GM12878 (cell line): ENCODE results near the gene TSPEAR. TPM values are rescaled to one million over a fixed set of nuclear protein-coding genes. Genes with fewer than 3 reads are reported as not detected.

ENCODE experiments used
- ATAC-seq: fragments of 200-7000 bp; cut with Tn5 transposase; 3 replicates; pipeline ENCODE4 v1.9.1; 2020; ENCODE audit warnings: mild to moderate bottlenecking, moderate library complexity
- BruUV-seq: library from RNA; stranded (reverse); fragments of 400-500 nt; replicated peaks from 2 replicates; lab custom pipeline; 2021; lab: Mats Ljungman, UMichigan
- CTCF ChIA-PET: fragments of 300-600 bp; sonication (Branson Sonifier 250); formaldehyde crosslinking; extraction: SDS; loops from one replicate; lab custom pipeline; 2021; ENCODE audit warnings: inconsistent platforms; lab: Yijun Ruan, JAX
- POLR2A ChIA-PET: fragments of 350-600 bp; formaldehyde crosslinking; extraction: SDS; loops from one replicate; lab custom pipeline; 2021; ENCODE audit warnings: inconsistent platforms; lab: Charles Lee
- RAD21 ChIA-PET: fragments of 300-600 bp; sonication (Branson Sonifier 250); formaldehyde crosslinking; loops from one replicate; lab custom pipeline; 2023; ENCODE audit warnings: antibody characterized with exemption; ENCODE audit not compliant: unreplicated experiment; lab: Charles Lee
- SMC1A ChIA-PET: fragments of 300-600 bp; sonication (Branson Sonifier 250); formaldehyde crosslinking; loops from one replicate; lab custom pipeline; 2023; ENCODE audit not compliant: unreplicated experiment, uncharacterized antibody; lab: Charles Lee
- DNase-seq: peaks from one replicate; pipeline ENCODE4 v3.0.0-alpha.2; 2011; ENCODE audit warnings: low read depth, low spot score
- FAIRE-seq: peaks from 3 replicates; lab custom pipeline; 2011; peaks lifted over from hg19 to GRCh38; lab: Jason Lieb, UNC
- H2AFZ ChIP-seq: 2 replicates; pipeline ENCODE4 v1.6.0; 2011; ENCODE audit warnings: low read depth, low read length, control low read depth; ENCODE audit not compliant: control insufficient read depth
- H3K27ac ChIP-seq: 2 replicates; pipeline ENCODE4 v1.5.1; 2011; ENCODE audit warnings: control low read depth; ENCODE audit not compliant: control insufficient read depth, insufficient read depth
- H3K27me3 ChIP-seq, 2 experiments: replicated peaks in 1 of 2; 2 replicates each; pipeline versions ENCODE4 v1.6.0 to v1.6.1; 2011; ENCODE audit warnings: low read length in 1 of 2; ENCODE audit not compliant: control insufficient read depth in 2 of 2, insufficient read depth in 2 of 2
- H3K36me3 ChIP-seq, 2 experiments: 2 replicates each; pipeline ENCODE4 v1.5.1; 2011; ENCODE audit warnings: low read length in 1 of 2; ENCODE audit not compliant: control insufficient read depth in 2 of 2, insufficient read depth in 2 of 2
- H3K4me1 ChIP-seq: 2 replicates; pipeline ENCODE4 v1.6.1; 2011; ENCODE audit warnings: mild to moderate bottlenecking, low read length, moderate library complexity, mixed read lengths; ENCODE audit not compliant: control insufficient read depth, insufficient read depth
- H3K4me2 ChIP-seq: 2 replicates; pipeline ENCODE4 v1.6.0; 2011; ENCODE audit warnings: control low read depth; ENCODE audit not compliant: control insufficient read depth, insufficient read depth
- H3K4me3 ChIP-seq: fragments of 200-600 bp; sonication (generic); 2 replicates; pipeline ENCODE4 v1.5.1; 2016
- H3K79me2 ChIP-seq: 2 replicates; pipeline ENCODE4 v1.6.0; 2011; ENCODE audit warnings: low read length; ENCODE audit not compliant: control insufficient read depth, insufficient read depth
- H3K9ac ChIP-seq: 2 replicates; pipeline ENCODE4 v1.8.0; 2011; ENCODE audit warnings: low read length, control low read depth, mixed read lengths; ENCODE audit not compliant: control insufficient read depth, insufficient read depth
- H3K9me3 ChIP-seq: replicated peaks from 3 replicates; pipeline ENCODE4 v1.5.1; 2011; ENCODE audit warnings: mild to moderate bottlenecking, low read length; ENCODE audit not compliant: control insufficient read depth, insufficient read depth
- H4K20me1 ChIP-seq: 2 replicates; pipeline ENCODE4 v1.6.0; 2011; ENCODE audit not compliant: control insufficient read depth, insufficient read depth
- BHLHE40 ChIP-seq, 2 experiments: fragments of 450-650 bp in 1 of 2; IDR thresholded peaks; 2 replicates each; pipeline ENCODE4 v1.6.1; 2011 to 2017; ENCODE audit warnings: low read depth in 2 of 2, borderline replicate concordance in 1 of 2, improper control_type of control experiment in 1 of 2, low read length in 1 of 2, mild to moderate bottlenecking in 1 of 2
- EED ChIP-seq: sonication (generic); IDR thresholded peaks from 2 replicates; pipeline ENCODE4 v1.6.1; 2016; ENCODE audit warnings: antibody characterized with exemption, low read depth
- EP300 ChIP-seq, 2 experiments: fragments of 150-350 bp in 1 of 2; IDR thresholded peaks; 2 replicates each; pipeline ENCODE4 v1.6.1; 2011 to 2012; ENCODE audit warnings: low read depth in 2 of 2, low read length in 2 of 2, borderline replicate concordance in 1 of 2, improper control_type of control experiment in 1 of 2, inconsistent platforms in 1 of 2; ENCODE audit not compliant: control insufficient read depth in 1 of 2
- GABPA ChIP-seq: IDR thresholded peaks from 2 replicates; pipeline ENCODE4 v1.6.1; 2014; ENCODE audit warnings: antibody characterized with exemption, low read depth, mild to moderate bottlenecking, inconsistent platforms
- IRF4 ChIP-seq: IDR thresholded peaks from 2 replicates; pipeline ENCODE4 v1.6.1; 2011; ENCODE audit warnings: low read depth, low read length
- KDM1A ChIP-seq: fragments of 200-600 bp; sonication (generic); IDR thresholded peaks from 2 replicates; pipeline ENCODE4 v1.6.1; 2016; ENCODE audit warnings: borderline replicate concordance
- MYB ChIP-seq: fragments of 150-350 bp; IDR thresholded peaks from 2 replicates; pipeline ENCODE4 v1.6.1; 2014; ENCODE audit warnings: mild to moderate bottlenecking, low read depth, low read length, borderline replicate concordance
- NFYB ChIP-seq: IDR thresholded peaks from 2 replicates; pipeline ENCODE4 v1.6.1; 2011; ENCODE audit warnings: low read depth, mild to moderate bottlenecking, low read length, improper control_type of control experiment, moderate library complexity; ENCODE audit not compliant: insufficient read depth
- RAD51 ChIP-seq: fragments of 450-650 bp; IDR thresholded peaks from 2 replicates; pipeline ENCODE4 v1.6.1; 2016; ENCODE audit warnings: moderate library complexity, mild to moderate bottlenecking, inconsistent platforms
- STAT3 ChIP-seq: IDR thresholded peaks from 2 replicates; pipeline ENCODE4 v1.6.1; 2011; ENCODE audit warnings: low read depth, low read length, improper control_type of control experiment
- TBL1XR1 ChIP-seq: IDR thresholded peaks from 2 replicates; pipeline ENCODE4 v1.6.1; 2012; ENCODE audit warnings: low read depth, low read length, improper control_type of control experiment
- ZNF274 ChIP-seq: IDR thresholded peaks from one replicate; pipeline ENCODE4 v1.8.0; 2011; ENCODE audit not compliant: insufficient read length, insufficient read depth
- ZSCAN29 ChIP-seq: fragments of 450-650 bp; IDR thresholded peaks from 2 replicates; pipeline ENCODE4 v1.6.1; 2017; ENCODE audit warnings: mild to moderate bottlenecking, moderate library complexity
- ZZZ3 ChIP-seq: IDR thresholded peaks from 2 replicates; pipeline ENCODE4 v1.6.1; 2011; ENCODE audit warnings: low read depth; ENCODE audit not compliant: control insufficient read depth, insufficient read length
- WGBS: methylation state at CpG from one replicate; pipeline ENCODE4 v1.1.6; 2016; ENCODE audit warnings: low lambda C conversion rate; ENCODE audit not compliant: insufficient replicate concordance, insufficient coverage; ENCODE audit errors: missing lambda C conversion rate; 5-methylcytosine and 5-hydroxymethylcytosine counted together
- in situ Hi-C: fragments of 300-500 bp; cut with MboI; formaldehyde crosslinking; loops from 9 replicates; pipeline ENCODE4 v1.14.3; 2018; ENCODE audit warnings: mixed read lengths
- intact Hi-C: fragments of 100-400 bp; cut with micrococcal nuclease; formaldehyde crosslinking; loops from one replicate; pipeline ENCODE4 v1.14.2; 2022; ENCODE audit not compliant: unreplicated experiment
- polyA plus RNA-seq, 11 experiments: library from polyadenylated mRNA; depleted of rRNA in 4 of 11; unstranded in 6 of 11; stranded (reverse) in 5 of 11; fragments of >200 nt; fragmentation: Nextera tagmentation in 4 of 11; fragmentation: Illumina TruSeq in 1 of 11; extraction: Ambion mirVana in 4 of 11; extraction: Trizol in 1 of 11; gene quantifications; 1 replicate in 1 of 11; 2 replicates in 10 of 11; pipeline versions ENCODE4 v1.2.1 to v1.2.3, GENCODE V29; 2011 to 2016; ENCODE audit warnings: inconsistent platforms in 2 of 11, missing spikeins in 2 of 11, low read depth in 1 of 11
- total RNA-seq, 4 experiments: library from RNA; depleted of rRNA in 3 of 4; stranded (reverse); fragments of >200 nt in 3 of 4; fragmentation: Illumina TruSeq in 1 of 4; extraction: Trizol in 1 of 4; gene quantifications; 2 replicates each; pipeline versions ENCODE4 v1.2.1 to v1.2.3, GENCODE V29; 2013 to 2021
- TF ChIP-seq, protein P1 (sequence below): IDR thresholded peaks from 2 replicates; pipeline ENCODE4 v1.6.1; 2011; ENCODE audit warnings: low read depth, low read length, improper control_type of control experiment, borderline replicate concordance
- TF ChIP-seq, protein P2 (sequence below): IDR thresholded peaks from 2 replicates; pipeline ENCODE4 v1.6.1; 2012; ENCODE audit warnings: low read length, inconsistent platforms
- TF ChIP-seq, protein P3 (sequence below): fragments of 450-650 bp; IDR thresholded peaks from 2 replicates; pipeline ENCODE4 v1.6.1; 2018; ENCODE audit warnings: mild to moderate bottlenecking, low read depth, moderate library complexity; ENCODE audit not compliant: partially characterized antibody
- TF ChIP-seq, protein P4 (sequence below): IDR thresholded peaks from 2 replicates; pipeline ENCODE4 v1.6.1; 2012; ENCODE audit warnings: low read depth, low read length, improper control_type of control experiment

TSPEAR gene
- total and polyA plus RNA-seq, 10 of the 15 experiments (the other 5 are each of a cell fraction or from before 2014, with no cell fraction given) = not detected

DNA sequence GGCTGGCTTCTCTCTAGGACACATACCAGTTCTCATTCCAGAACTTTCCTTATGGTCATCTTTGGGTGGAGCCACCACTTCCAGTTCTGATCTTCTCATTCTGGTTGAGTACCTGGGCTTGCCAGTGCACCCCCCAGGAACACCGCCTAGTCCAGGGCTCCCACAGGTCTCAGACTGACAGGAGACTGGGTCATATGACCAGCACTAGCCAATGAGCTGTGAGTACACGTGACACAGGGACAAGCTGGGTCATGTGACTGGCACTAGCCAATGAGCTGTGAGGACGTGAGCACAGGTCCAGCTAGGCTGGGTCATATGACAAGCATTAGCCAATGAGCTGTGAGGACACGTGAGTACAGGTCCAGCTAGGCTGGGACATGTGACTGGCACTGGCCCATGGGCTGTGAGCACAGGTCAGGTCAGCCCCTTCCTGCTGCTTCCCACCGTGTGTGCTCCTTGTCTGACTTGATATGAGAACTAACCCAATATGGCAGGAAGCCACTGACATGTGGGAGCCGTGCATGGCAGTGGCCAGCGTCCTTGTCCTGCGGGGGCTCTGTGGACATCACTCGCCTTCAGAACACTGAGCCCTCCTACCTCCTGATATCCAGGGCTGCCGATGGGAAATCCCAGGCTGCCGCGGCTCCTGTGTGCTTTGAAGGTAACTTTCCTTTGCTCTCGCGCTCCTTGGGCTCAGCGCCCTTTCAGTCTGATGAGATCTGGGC, 194.0 kb downstream of the TSPEAR start:
- no peaks in the 10 kb centered on the region for H3K4me1 ChIP-seq
- no peak overlapping the region for H3K9ac ChIP-seq
- no peaks in the 10 kb centered on the region for H4K20me1 ChIP-seq
- intact Hi-C loops (no loop called here), in situ Hi-C loops (no loop called here)
- no peaks in the 10 kb centered on the region; the same call in 2 of the 3 replicates for H3K9me3 ChIP-seq
- ATAC-seq (no peak; the same call in 2 of the 3 replicates), FAIRE-seq (no peak), DNase-seq (peak; percentile 13)
- no peaks in the 10 kb centered on the region for H3K36me3 ChIP-seq
- POLR2A ChIA-PET = no interaction called here
- BruUV-seq = no TSS peak
- H3K4me2 ChIP-seq = no peak overlapping the region
- CTCF ChIA-PET = no interaction called here
- H3K27me3 ChIP-seq = no peaks in the 10 kb centered on the region
- H3K27ac ChIP-seq = no peak overlapping the region
- H2AFZ ChIP-seq = no peak overlapping the region
- no peaks in the 10 kb centered on the region for H3K79me2 ChIP-seq
- SMC1A ChIA-PET = no interaction called here
- RAD21 ChIA-PET = no interaction called here
- WGBS = 63% methylated on average over 15 of the region's 15 CpGs
- H3K4me3 ChIP-seq = no peak overlapping the region
- TF ChIP-seq, protein P1, sequence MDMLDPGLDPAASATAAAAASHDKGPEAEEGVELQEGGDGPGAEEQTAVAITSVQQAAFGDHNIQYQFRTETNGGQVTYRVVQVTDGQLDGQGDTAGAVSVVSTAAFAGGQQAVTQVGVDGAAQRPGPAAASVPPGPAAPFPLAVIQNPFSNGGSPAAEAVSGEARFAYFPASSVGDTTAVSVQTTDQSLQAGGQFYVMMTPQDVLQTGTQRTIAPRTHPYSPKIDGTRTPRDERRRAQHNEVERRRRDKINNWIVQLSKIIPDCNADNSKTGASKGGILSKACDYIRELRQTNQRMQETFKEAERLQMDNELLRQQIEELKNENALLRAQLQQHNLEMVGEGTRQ = peak; percentile 40; the same call in 1 of the 2 replicates
- TF ChIP-seq TBL1XR1 (no peak), EP300 (IDR thresholded peaks at IDR 0.05; ENCODE audit: borderline replicate concordance in 1 of 2, control insufficient read depth in 1 of 2, low read depth in 2 of 2, low read length in 2 of 2) (no peak), EED (no peak), GABPA (no peak), NFYB (no peak), STAT3 (no peak), MYB (no peak), KDM1A (no peak), ZZZ3 (no peak), ZNF274 (no peak), IRF4 (no peak), ZSCAN29 (no peak), BHLHE40 (IDR thresholded peaks at IDR 0.05; ENCODE audit: borderline replicate concordance in 1 of 2, low read depth in 2 of 2, low read length in 1 of 2) (0 out of 4 replicates have a peak, but pooled peaks of 1 of the 2 experiments have one; percentile 14), RAD51 (peak; percentile 85)
- TF ChIP-seq, protein P2, sequence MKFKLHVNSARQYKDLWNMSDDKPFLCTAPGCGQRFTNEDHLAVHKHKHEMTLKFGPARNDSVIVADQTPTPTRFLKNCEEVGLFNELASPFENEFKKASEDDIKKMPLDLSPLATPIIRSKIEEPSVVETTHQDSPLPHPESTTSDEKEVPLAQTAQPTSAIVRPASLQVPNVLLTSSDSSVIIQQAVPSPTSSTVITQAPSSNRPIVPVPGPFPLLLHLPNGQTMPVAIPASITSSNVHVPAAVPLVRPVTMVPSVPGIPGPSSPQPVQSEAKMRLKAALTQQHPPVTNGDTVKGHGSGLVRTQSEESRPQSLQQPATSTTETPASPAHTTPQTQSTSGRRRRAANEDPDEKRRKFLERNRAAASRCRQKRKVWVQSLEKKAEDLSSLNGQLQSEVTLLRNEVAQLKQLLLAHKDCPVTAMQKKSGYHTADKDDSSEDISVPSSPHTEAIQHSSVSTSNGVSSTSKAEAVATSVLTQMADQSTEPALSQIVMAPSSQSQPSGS = no peak
- TF ChIP-seq, protein P3, sequence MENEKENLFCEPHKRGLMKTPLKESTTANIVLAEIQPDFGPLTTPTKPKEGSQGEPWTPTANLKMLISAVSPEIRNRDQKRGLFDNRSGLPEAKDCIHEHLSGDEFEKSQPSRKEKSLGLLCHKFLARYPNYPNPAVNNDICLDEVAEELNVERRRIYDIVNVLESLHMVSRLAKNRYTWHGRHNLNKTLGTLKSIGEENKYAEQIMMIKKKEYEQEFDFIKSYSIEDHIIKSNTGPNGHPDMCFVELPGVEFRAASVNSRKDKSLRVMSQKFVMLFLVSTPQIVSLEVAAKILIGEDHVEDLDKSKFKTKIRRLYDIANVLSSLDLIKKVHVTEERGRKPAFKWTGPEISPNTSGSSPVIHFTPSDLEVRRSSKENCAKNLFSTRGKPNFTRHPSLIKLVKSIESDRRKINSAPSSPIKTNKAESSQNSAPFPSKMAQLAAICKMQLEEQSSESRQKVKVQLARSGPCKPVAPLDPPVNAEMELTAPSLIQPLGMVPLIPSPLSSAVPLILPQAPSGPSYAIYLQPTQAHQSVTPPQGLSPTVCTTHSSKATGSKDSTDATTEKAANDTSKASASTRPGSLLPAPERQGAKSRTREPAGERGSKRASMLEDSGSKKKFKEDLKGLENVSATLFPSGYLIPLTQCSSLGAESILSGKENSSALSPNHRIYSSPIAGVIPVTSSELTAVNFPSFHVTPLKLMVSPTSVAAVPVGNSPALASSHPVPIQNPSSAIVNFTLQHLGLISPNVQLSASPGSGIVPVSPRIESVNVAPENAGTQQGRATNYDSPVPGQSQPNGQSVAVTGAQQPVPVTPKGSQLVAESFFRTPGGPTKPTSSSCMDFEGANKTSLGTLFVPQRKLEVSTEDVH = no peak
- TF ChIP-seq, protein P4, sequence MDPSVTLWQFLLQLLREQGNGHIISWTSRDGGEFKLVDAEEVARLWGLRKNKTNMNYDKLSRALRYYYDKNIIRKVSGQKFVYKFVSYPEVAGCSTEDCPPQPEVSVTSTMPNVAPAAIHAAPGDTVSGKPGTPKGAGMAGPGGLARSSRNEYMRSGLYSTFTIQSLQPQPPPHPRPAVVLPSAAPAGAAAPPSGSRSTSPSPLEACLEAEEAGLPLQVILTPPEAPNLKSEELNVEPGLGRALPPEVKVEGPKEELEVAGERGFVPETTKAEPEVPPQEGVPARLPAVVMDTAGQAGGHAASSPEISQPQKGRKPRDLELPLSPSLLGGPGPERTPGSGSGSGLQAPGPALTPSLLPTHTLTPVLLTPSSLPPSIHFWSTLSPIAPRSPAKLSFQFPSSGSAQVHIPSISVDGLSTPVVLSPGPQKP = no peak
